ENCODE measurements around the gene MTUS2.

The MTUS2 gene

DNA sequence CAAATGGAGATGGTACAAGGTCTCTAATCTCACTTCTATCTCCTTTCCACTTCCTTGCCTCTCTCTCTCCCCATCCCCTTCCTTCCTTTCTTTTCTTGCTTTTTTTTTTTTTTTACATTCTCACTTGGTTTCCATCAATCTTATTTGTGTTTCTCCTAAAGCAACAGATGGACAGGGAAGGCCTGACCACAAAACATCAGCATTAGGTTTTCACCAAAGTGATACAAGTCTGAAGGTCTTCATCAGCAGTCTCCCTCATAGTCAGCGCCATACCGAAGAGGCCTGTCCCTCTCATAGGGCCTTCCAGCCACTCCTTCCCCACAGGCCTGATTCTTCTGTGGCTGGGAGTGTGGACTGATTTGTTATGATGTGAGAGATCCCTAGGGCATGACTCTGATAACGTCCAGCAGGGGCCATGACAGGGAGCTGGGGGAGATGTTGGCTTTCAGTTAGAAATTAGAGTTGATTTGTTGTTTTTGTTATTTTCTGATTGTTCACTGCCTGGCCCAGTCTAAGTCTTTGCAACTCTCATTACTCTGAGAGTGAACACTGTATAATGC is 616.7 kb downstream of the MTUS2 start:
- no peak for TF ChIP-seq CTCF (IDR thresholded peaks at IDR 0.05; ENCODE audit: extremely low read depth, missing control alignments)
- DNase-seq (ENCODE audit: low spot score) = no peak

GRCh38 chr13:29438769-29439168 is 618.6 kb downstream of the MTUS2 start:
- DNase-seq (ENCODE audit: low spot score) = no peak
- TF ChIP-seq CTCF (IDR thresholded peaks at IDR 0.05; ENCODE audit: extremely low read depth, missing control alignments) = no peak

DNA sequence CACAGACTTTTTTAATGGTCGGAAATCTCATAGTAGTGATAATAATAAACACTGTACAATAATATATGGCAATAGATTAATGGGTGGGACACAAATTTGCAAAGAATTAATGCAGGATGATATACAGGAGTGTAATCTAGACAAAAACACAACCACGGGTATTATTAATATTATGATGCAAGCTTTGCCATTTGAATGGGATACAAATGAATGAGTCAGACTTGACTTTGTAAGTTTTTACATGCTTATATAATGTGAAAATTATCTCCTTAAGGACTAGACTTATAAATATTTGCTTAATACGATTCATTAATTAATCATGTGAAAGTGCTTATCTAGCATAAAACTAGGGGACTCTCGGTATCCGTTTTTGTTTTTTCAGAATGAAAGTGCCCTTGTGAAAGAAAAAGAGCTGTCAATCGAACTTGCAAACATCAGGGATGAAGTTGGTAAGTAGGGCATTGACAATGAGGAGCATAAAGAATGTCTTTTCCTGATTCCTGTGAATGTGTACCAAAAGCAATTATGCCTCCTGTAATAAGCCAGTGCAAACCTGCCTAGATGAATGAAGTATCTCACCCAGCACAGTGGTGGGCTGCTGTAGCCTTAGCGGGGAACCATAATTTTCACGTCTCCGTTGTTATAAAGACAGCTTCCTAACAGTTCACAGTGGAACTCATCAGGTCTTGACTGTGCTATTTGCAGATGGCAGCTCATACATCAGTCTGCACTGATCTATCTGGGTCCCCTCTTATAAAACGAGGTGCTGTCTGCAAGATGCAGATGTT is 619.7 kb downstream of the MTUS2 start:
- no peak for DNase-seq (ENCODE audit: low spot score)
- TF ChIP-seq CTCF (IDR thresholded peaks at IDR 0.05; ENCODE audit: extremely low read depth, missing control alignments) = no peak

DNA sequence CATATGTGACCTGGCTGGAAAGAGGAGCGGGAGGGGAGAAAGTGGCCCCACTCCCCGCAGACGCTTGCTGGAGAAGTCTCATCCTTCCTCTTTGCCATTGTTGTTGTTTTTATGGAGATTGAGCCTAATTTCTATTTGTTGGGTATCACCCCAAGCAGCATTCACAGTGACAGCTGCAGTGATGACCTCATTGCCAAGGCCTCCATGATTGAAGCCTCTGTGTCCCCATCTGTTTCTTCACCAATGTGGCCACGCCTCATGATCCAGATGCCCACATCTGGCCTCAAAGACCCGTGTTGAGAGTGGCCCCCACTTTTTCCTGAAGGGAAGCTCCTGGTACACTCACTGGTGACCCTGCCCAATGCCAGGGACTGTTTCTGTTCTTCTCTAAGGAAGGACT is 621.2 kb downstream of the MTUS2 start:
- no peak for DNase-seq (ENCODE audit: low spot score)
- TF ChIP-seq CTCF (IDR thresholded peaks at IDR 0.05; ENCODE audit: extremely low read depth, missing control alignments) = no peak

- DNase-seq (ENCODE audit: low spot score) = no peak
- no peak for TF ChIP-seq CTCF (IDR thresholded peaks at IDR 0.05; ENCODE audit: extremely low read depth, missing control alignments)
Observed at GRCh38 chr13:29446016-29446415, 625.9 kb downstream of the MTUS2 start.

DNA sequence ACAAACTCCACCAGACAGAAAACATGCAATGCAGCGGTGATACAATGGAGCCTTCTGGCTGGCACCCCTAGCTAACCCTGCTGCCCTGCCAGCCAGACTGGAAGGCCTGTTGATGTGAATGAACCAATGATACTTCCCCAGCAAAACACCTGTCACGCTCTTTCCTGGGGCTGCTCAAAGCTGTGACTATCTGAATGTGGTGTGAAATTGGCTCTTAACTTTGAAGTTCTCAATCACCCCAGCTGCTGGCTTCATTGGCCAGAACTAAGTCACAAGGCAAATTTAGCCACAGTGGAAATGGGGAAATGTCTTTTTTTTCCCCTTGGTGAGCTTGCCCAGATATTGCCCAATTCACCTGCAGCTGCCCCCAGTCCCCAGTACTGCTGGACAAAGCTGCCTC is 628.0 kb downstream of the MTUS2 start:
- DNase-seq (ENCODE audit: low spot score) = no peak
- TF ChIP-seq CTCF (IDR thresholded peaks at IDR 0.05; ENCODE audit: extremely low read depth, missing control alignments) = no peak

- no peak for DNase-seq (ENCODE audit: low spot score)
- no peak for TF ChIP-seq CTCF (IDR thresholded peaks at IDR 0.05; ENCODE audit: extremely low read depth, missing control alignments)
Observed at GRCh38 chr13:29449726-29450125, 629.6 kb downstream of the MTUS2 start.
